GM12873 (cell line): ENCODE measurements around the gene ATP6V0A1.

Source experiments
- CTCF ChIP-seq: IDR thresholded peaks from 2 replicates; pipeline ENCODE4 v1.5.1; 2012; ENCODE audit warnings: low read depth, mild to moderate bottlenecking, moderate library complexity, low read length, control low read depth; ENCODE audit not compliant: insufficient read depth; ENCODE audit errors: missing control alignments

Gene ATP6V0A1

GRCh38 chr17:42502091-42502490 lies 43.4 kb downstream of the ATP6V0A1 start:
- TF ChIP-seq CTCF = no peak

GRCh38 chr17:42502926-42503325 lies 44.2 kb downstream of the ATP6V0A1 start:
- TF ChIP-seq CTCF = no peak

GRCh38 chr17:42507671-42508070 lies 49.0 kb downstream of the ATP6V0A1 start:
- TF ChIP-seq CTCF = no peak

- TF ChIP-seq CTCF = no peak
These were observed 49.9 kb downstream of the ATP6V0A1 start for GRCh38 chr17:42508426-42509165.

GRCh38 chr17:42509409-42509808 lies 50.7 kb downstream of the ATP6V0A1 start:
- TF ChIP-seq CTCF = no peak

- no peak for TF ChIP-seq CTCF
These were observed 51.2 kb downstream of the ATP6V0A1 start for GRCh38 chr17:42509841-42510240.

- TF ChIP-seq CTCF = no peak
These were observed 53.6 kb downstream of the ATP6V0A1 start for GRCh38 chr17:42512246-42512645.
